Measurements from ENCODE around the gene NTRK2.

The NTRK2 gene

GRCh38 chr9:84670138-84671041 lies 861 bp downstream of the NTRK2 start:
- TF ChIP-seq CTCF (IDR thresholded peaks at IDR 0.05; ENCODE audit: low read depth, low read length): no peak
- no peak for DNase-seq (ENCODE audit: extremely low read depth, low read depth)

- no peak for TF ChIP-seq CTCF (IDR thresholded peaks at IDR 0.05; ENCODE audit: low read depth, low read length)
- DNase-seq (ENCODE audit: extremely low read depth, low read depth): no peak
These were observed 2.3 kb downstream of the NTRK2 start for GRCh38 chr9:84671586-84672521.

- DNase-seq (ENCODE audit: extremely low read depth, low read depth): no peak
- TF ChIP-seq CTCF (IDR thresholded peaks at IDR 0.05; ENCODE audit: low read depth, low read length): no peak
These were observed 4.3 kb downstream of the NTRK2 start for GRCh38 chr9:84673806-84674205.

GRCh38 chr9:84677080-84677479 lies 7.6 kb downstream of the NTRK2 start:
- no peak for DNase-seq (ENCODE audit: extremely low read depth, low read depth)
- TF ChIP-seq CTCF (IDR thresholded peaks at IDR 0.05; ENCODE audit: low read depth, low read length): no peak

GRCh38 chr9:84679571-84679970 lies 10.0 kb downstream of the NTRK2 start:
- TF ChIP-seq CTCF (IDR thresholded peaks at IDR 0.05; ENCODE audit: low read depth, low read length): no peak
- no peak for DNase-seq (ENCODE audit: extremely low read depth, low read depth)

- no peak for DNase-seq (ENCODE audit: extremely low read depth, low read depth)
- no peak for TF ChIP-seq CTCF (IDR thresholded peaks at IDR 0.05; ENCODE audit: low read depth, low read length)
These were observed 12.2 kb downstream of the NTRK2 start for GRCh38 chr9:84681516-84682285.
